ENCODE data around the gene FBXO7.

The FBXO7 gene

DNA sequence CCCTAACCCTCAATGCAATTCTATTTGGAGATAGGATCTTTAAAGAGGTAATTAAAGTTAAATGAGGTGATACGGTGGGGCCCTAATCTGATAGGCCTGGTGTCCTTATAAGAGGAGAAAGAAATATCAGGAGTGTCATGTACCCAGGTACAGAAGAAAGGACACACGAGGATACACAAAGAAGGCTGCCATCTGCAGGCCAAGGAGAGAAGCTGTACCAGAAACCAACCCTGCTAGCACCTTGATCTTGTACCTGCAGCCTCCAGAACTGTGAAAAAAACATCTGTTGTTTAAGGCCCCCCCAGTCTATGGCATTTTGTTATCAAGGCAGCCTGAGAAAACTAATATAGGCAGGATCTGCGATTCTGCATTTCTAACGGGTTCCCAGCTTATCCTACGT is 44.2 kb downstream of the FBXO7 start:
- H3K27me3 ChIP-seq (ENCODE audit: control insufficient read depth, insufficient read depth, low read length): no peaks in the 10 kb centered on the region
- H3K36me3 ChIP-seq (ENCODE audit: control insufficient read depth, insufficient read depth, low read length): no peaks in the 10 kb centered on the region
- H3K4me1 ChIP-seq (ENCODE audit: control insufficient read depth, insufficient read depth, low read length): no peaks in the 10 kb centered on the region
- no peak overlapping the region for H3K4me3 ChIP-seq (ENCODE audit: low read length)
- H3K27ac ChIP-seq (ENCODE audit: low read depth, low read length): no peak overlapping the region
- no peak overlapping the region for H3K9ac ChIP-seq (ENCODE audit: low read length)

- Histone ChIP-seq H3K4me3 (ENCODE audit: low read length) (no peak overlapping the region), H3K27ac (ENCODE audit: low read depth, low read length) (no peak overlapping the region), H3K9ac (ENCODE audit: low read length) (no peak overlapping the region), H3K4me1 (ENCODE audit: control insufficient read depth, insufficient read depth, low read length) (no peaks in the 10 kb centered on the region), H3K27me3 (ENCODE audit: control insufficient read depth, insufficient read depth, low read length) (no peaks in the 10 kb centered on the region), H3K36me3 (ENCODE audit: control insufficient read depth, insufficient read depth, low read length) (no peaks in the 10 kb centered on the region)
Measured at GRCh38 chr22:32520612-32521011, 46.0 kb downstream of the FBXO7 start.

- Histone ChIP-seq H3K4me3 (ENCODE audit: low read length) (no peak overlapping the region), H3K9ac (ENCODE audit: low read length) (no peak overlapping the region), H3K27me3 (ENCODE audit: control insufficient read depth, insufficient read depth, low read length) (no peaks in the 10 kb centered on the region), H3K4me1 (ENCODE audit: control insufficient read depth, insufficient read depth, low read length) (no peaks in the 10 kb centered on the region), H3K27ac (ENCODE audit: low read depth, low read length) (no peak overlapping the region), H3K36me3 (ENCODE audit: control insufficient read depth, insufficient read depth, low read length) (no peaks in the 10 kb centered on the region)
Measured at GRCh38 chr22:32522237-32522636, 47.6 kb downstream of the FBXO7 start.

GRCh38 chr22:32527756-32528155 is 53.1 kb downstream of the FBXO7 start:
- Histone ChIP-seq H3K36me3 (ENCODE audit: control insufficient read depth, insufficient read depth, low read length) (no peaks in the 10 kb centered on the region), H3K9ac (ENCODE audit: low read length) (no peak overlapping the region), H3K27me3 (ENCODE audit: control insufficient read depth, insufficient read depth, low read length) (no peaks in the 10 kb centered on the region), H3K4me3 (ENCODE audit: low read length) (no peak overlapping the region), H3K27ac (ENCODE audit: low read depth, low read length) (peak overlapping the region; percentile 24), H3K4me1 (ENCODE audit: control insufficient read depth, insufficient read depth, low read length) (no peaks in the 10 kb centered on the region)

GRCh38 chr22:32528316-32528715 is 53.7 kb downstream of the FBXO7 start:
- no peak overlapping the region for H3K9ac ChIP-seq (ENCODE audit: low read length)
- no peak overlapping the region for H3K4me3 ChIP-seq (ENCODE audit: low read length)

GRCh38 chr22:32528984-32529982 is 54.7 kb downstream of the FBXO7 start:
- no peaks in the 10 kb centered on the region for H3K27me3 ChIP-seq (ENCODE audit: control insufficient read depth, insufficient read depth, low read length)
- peak overlapping the region; percentile 50 for H3K27ac ChIP-seq (ENCODE audit: low read depth, low read length)
- H3K4me1 ChIP-seq (ENCODE audit: control insufficient read depth, insufficient read depth, low read length): peaks cover 3% of the 10 kb centered on the region
- no peak overlapping the region for H3K9ac ChIP-seq (ENCODE audit: low read length)
- H3K4me3 ChIP-seq (ENCODE audit: low read length): peak overlapping the region; percentile 23
- H3K36me3 ChIP-seq (ENCODE audit: control insufficient read depth, insufficient read depth, low read length): no peaks in the 10 kb centered on the region

More at GRCh38 chr22:32528316-32528715, 53.7 kb downstream of the FBXO7 start:
- no peaks in the 10 kb centered on the region for H3K27me3 ChIP-seq (ENCODE audit: control insufficient read depth, insufficient read depth, low read length)
- H3K4me1 ChIP-seq (ENCODE audit: control insufficient read depth, insufficient read depth, low read length): peaks cover 3% of the 10 kb centered on the region
- no peaks in the 10 kb centered on the region for H3K36me3 ChIP-seq (ENCODE audit: control insufficient read depth, insufficient read depth, low read length)
- H3K27ac ChIP-seq (ENCODE audit: low read depth, low read length): peak overlapping the region; percentile 50

DNA sequence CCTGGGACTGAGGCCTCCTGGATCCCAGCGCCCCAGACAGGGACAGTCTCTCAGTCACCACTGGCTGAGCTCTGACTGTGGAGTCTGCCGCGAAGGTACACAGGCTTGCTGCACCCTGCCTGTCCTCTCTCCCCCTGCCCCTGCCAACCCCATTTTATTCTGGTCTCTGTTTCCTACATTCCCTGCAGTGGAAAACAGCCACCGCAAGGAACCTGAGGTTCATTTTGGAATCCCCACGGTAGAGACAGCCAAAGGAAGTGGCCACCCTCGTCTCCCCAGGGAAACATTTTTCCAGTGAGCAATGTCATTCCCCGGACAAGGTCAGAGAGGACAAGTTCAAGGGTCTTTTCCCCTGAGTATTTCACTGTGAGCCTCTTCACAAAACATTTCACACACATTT is 56.6 kb downstream of the FBXO7 start:
- Histone ChIP-seq H3K27me3 (ENCODE audit: control insufficient read depth, insufficient read depth, low read length) (no peaks in the 10 kb centered on the region), H3K36me3 (ENCODE audit: control insufficient read depth, insufficient read depth, low read length) (no peaks in the 10 kb centered on the region), H3K4me1 (ENCODE audit: control insufficient read depth, insufficient read depth, low read length) (peaks cover 3% of the 10 kb centered on the region), H3K4me3 (ENCODE audit: low read length) (no peak overlapping the region), H3K9ac (ENCODE audit: low read length) (no peak overlapping the region), H3K27ac (ENCODE audit: low read depth, low read length) (no peak overlapping the region)

DNA sequence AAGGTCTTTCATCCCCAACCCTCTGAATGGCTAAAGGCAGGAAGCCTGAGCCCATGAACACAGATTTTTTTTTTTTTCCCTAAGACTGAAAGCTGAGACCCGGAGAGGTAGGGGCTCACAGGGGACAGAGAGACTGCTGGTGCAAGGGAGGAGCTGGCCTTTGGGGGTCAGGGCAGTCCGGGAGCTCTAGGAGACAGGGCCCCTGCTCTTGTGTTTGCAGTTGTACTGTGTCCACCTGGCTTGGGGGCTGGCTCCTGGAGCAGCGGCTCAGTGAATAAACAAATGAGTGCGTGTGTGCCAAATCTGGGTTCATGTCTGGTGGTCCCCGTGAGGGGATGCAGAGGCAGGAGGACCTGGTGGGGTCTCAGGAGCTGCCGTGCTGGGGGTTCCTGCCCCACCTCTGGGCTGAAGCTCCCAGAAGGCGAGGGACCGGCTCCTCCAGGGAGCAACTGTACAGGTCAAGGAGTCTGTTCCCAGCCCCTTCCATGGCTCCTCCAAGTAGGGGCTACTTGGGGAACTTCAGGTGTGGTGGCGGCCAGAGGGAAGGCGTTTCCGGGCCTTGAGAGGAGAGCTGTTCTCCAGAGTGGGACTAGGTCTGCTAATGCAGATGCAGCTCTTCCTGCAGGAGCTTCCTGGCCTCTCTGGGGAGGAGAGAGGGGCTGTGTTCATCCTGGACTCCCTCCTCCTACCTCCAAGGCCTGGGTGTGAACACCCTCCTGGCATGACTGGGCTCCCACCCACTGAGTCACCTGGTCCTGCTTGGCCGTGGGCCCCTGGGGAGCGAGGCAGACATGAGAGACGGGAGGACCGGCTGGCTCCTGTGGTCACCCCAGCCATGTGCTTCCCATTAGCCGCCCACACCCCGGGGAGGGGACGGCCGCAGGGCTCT is 57.6 kb downstream of the FBXO7 start:
- Histone ChIP-seq H3K27ac (ENCODE audit: low read depth, low read length) (peak overlapping the region; percentile 64), H3K4me3 (ENCODE audit: low read length) (no peak overlapping the region), H3K4me1 (ENCODE audit: control insufficient read depth, insufficient read depth, low read length) (peaks cover 3% of the 10 kb centered on the region), H3K36me3 (ENCODE audit: control insufficient read depth, insufficient read depth, low read length) (no peaks in the 10 kb centered on the region), H3K27me3 (ENCODE audit: control insufficient read depth, insufficient read depth, low read length) (no peaks in the 10 kb centered on the region), H3K9ac (ENCODE audit: low read length) (no peak overlapping the region)

GRCh38 chr22:32532820-32533128 is 58.2 kb downstream of the FBXO7 start:
- Histone ChIP-seq H3K4me3 (ENCODE audit: low read length) (no peak overlapping the region), H3K27me3 (ENCODE audit: control insufficient read depth, insufficient read depth, low read length) (no peaks in the 10 kb centered on the region), H3K9ac (ENCODE audit: low read length) (no peak overlapping the region), H3K36me3 (ENCODE audit: control insufficient read depth, insufficient read depth, low read length) (no peaks in the 10 kb centered on the region), H3K27ac (ENCODE audit: low read depth, low read length) (peak overlapping the region; percentile 40), H3K4me1 (ENCODE audit: control insufficient read depth, insufficient read depth, low read length) (peaks cover 3% of the 10 kb centered on the region)

GRCh38 chr22:32533265-32534111 is 58.9 kb downstream of the FBXO7 start:
- Histone ChIP-seq H3K9ac (ENCODE audit: low read length) (no peak overlapping the region), H3K4me3 (ENCODE audit: low read length) (no peak overlapping the region), H3K27ac (ENCODE audit: low read depth, low read length) (peak overlapping the region; percentile 57), H3K4me1 (ENCODE audit: control insufficient read depth, insufficient read depth, low read length) (peaks cover 3% of the 10 kb centered on the region), H3K27me3 (ENCODE audit: control insufficient read depth, insufficient read depth, low read length) (no peaks in the 10 kb centered on the region), H3K36me3 (ENCODE audit: control insufficient read depth, insufficient read depth, low read length) (no peaks in the 10 kb centered on the region)

- no peaks in the 10 kb centered on the region for H3K27me3 ChIP-seq (ENCODE audit: control insufficient read depth, insufficient read depth, low read length)
- no peak overlapping the region for H3K9ac ChIP-seq (ENCODE audit: low read length)
- no peak overlapping the region for H3K4me3 ChIP-seq (ENCODE audit: low read length)
- no peaks in the 10 kb centered on the region for H3K36me3 ChIP-seq (ENCODE audit: control insufficient read depth, insufficient read depth, low read length)
- H3K4me1 ChIP-seq (ENCODE audit: control insufficient read depth, insufficient read depth, low read length): peaks cover 3% of the 10 kb centered on the region
- peak overlapping the region; percentile 57 for H3K27ac ChIP-seq (ENCODE audit: low read depth, low read length)
Measured at GRCh38 chr22:32534252-32535235, 59.9 kb downstream of the FBXO7 start.
